BJ (cell line): ENCODE data around the gene BMP10. TPM values are rescaled to one million over a fixed set of nuclear protein-coding genes. Genes with fewer than 3 reads are reported as not detected.

Experiments
- CTCF ChIA-PET: fragments of 350-600 bp; formaldehyde crosslinking; extraction: SDS; loops from one replicate; lab custom pipeline; 2021; ENCODE audit warnings: antibody characterized with exemption, inconsistent platforms; lab: Yijun Ruan, JAX
- POLR2A ChIA-PET: fragments of 300-600 bp; sonication (Branson Sonifier 250); formaldehyde crosslinking; extraction: SDS; loops from one replicate; lab custom pipeline; 2021; ENCODE audit warnings: antibody characterized with exemption; lab: Charles Lee
- DNase-seq: peaks from one replicate; pipeline ENCODE4 v3.0.0-alpha.2; 2011; ENCODE audit warnings: low read depth
- H3K27me3 ChIP-seq: 2 replicates; pipeline ENCODE4 v1.6.0; 2011; ENCODE audit warnings: low read length; ENCODE audit not compliant: control insufficient read depth, insufficient read depth
- H3K36me3 ChIP-seq: 2 replicates; pipeline ENCODE4 v1.5.1; 2011; ENCODE audit warnings: low read length; ENCODE audit not compliant: control insufficient read depth, insufficient read depth
- H3K4me3 ChIP-seq: 2 replicates; pipeline ENCODE4 v1.5.1; 2011; ENCODE audit warnings: low read depth, mild to moderate bottlenecking, control low read depth, low read length
- polyA plus RNA-seq: library from polyadenylated mRNA; depleted of rRNA; stranded (reverse); fragments of >200 nt; gene quantifications from 2 replicates; pipeline ENCODE4 v1.2.3, GENCODE V29; 2011
- TF ChIP-seq, protein P1 (sequence below): IDR thresholded peaks from 2 replicates; pipeline ENCODE4 v1.5.1; 2011; ENCODE audit warnings: low read depth, mild to moderate bottlenecking, control low read depth, inconsistent platforms, low read length, moderate library complexity; ENCODE audit not compliant: insufficient read depth

Gene BMP10
- polyA plus RNA-seq, 1 experiment: not detected

DNA sequence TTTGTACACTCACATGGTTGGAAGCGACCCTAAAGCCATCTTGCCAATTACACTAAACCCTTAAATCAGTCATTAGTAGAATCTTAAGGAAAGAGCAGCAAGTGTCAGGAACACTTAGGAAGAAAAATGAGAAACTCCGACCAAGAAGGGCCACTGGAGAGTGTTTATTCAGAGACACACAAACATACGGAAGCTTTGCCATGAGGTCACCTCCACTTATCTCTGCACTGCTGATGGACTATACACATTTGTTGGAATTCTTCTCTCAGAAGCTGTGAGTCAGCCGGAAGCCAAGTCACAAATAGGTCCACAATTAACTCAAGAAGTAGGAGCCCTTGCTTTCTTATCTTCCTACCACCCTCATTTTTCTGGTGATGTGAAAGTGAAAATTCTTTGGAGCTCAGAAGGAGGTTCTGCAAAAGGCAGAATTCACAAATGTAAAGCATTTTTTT lies 21.6 kb downstream of the BMP10 start:
- no peak overlapping the region for H3K4me3 ChIP-seq
- H3K27me3 ChIP-seq: peaks cover 22% of the 10 kb centered on the region
- no peaks in the 10 kb centered on the region for H3K36me3 ChIP-seq
- CTCF ChIA-PET: interaction anchor here (1.0 to 1.9 kb wide), 4 partner anchors 10 to 141 kb away, joined by 3 to 5 read pairs (median 4); no protein-coding TSS in a partner anchor
- POLR2A ChIA-PET: no interaction called here
- TF ChIP-seq, protein P1, sequence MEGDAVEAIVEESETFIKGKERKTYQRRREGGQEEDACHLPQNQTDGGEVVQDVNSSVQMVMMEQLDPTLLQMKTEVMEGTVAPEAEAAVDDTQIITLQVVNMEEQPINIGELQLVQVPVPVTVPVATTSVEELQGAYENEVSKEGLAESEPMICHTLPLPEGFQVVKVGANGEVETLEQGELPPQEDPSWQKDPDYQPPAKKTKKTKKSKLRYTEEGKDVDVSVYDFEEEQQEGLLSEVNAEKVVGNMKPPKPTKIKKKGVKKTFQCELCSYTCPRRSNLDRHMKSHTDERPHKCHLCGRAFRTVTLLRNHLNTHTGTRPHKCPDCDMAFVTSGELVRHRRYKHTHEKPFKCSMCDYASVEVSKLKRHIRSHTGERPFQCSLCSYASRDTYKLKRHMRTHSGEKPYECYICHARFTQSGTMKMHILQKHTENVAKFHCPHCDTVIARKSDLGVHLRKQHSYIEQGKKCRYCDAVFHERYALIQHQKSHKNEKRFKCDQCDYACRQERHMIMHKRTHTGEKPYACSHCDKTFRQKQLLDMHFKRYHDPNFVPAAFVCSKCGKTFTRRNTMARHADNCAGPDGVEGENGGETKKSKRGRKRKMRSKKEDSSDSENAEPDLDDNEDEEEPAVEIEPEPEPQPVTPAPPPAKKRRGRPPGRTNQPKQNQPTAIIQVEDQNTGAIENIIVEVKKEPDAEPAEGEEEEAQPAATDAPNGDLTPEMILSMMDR: no peak
- no peak for DNase-seq

DNA sequence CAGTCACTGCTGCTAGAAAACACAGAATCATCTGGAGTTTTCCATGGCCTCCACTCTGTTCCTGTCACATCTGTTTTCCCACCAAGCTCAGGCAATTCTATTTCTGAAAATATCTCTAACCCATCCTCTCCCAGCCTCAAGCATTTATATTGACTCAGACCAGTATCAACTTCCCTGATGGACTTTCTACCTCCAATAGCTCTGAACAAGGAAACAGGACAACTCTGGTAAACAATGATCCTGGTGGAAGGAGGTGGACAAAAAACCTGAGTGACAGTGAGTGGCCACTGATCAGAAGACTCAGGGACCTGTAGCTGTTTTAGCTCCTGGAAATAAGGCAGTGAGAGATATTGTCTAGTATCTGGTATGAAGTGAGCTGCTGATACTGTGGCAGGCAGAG lies 23.4 kb downstream of the BMP10 start:
- ChIA-PET POLR2A (no interaction called here), CTCF (interaction anchor here (0.8 to 2.3 kb wide), 5 partner anchors 8 to 96 kb away, joined by 3 to 6 read pairs (median 6); no protein-coding TSS in a partner anchor)
- no peak overlapping the region for H3K4me3 ChIP-seq
- peaks cover 22% of the 10 kb centered on the region for H3K27me3 ChIP-seq
- TF ChIP-seq, protein P1: no peak
- H3K36me3 ChIP-seq: no peaks in the 10 kb centered on the region
- no peak for DNase-seq

DNA sequence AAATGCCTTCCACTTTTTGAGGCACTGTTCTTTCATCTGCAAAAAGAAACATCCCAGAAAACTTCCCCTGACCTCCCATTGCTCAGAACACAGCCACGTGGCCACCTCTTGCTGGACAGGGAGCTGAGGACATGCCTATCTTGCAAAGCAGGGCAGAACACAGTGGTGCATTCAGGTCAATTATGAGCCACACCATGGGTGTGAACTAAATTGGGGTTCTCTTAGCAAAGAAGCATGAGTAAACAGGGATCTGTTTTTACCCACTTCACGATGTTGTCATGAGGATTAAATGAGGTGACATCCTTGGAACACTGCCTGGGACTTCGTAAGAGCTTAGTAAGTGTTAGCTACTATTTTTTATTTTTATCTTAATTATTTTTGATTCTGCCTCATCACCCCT lies 25.1 kb downstream of the BMP10 start:
- Histone ChIP-seq H3K27me3 (peaks cover 22% of the 10 kb centered on the region), H3K36me3 (no peaks in the 10 kb centered on the region), H3K4me3 (no peak overlapping the region)
- CTCF ChIA-PET: no interaction called here
- TF ChIP-seq, protein P1: no peak
- POLR2A ChIA-PET: no interaction called here
- no peak for DNase-seq

DNA sequence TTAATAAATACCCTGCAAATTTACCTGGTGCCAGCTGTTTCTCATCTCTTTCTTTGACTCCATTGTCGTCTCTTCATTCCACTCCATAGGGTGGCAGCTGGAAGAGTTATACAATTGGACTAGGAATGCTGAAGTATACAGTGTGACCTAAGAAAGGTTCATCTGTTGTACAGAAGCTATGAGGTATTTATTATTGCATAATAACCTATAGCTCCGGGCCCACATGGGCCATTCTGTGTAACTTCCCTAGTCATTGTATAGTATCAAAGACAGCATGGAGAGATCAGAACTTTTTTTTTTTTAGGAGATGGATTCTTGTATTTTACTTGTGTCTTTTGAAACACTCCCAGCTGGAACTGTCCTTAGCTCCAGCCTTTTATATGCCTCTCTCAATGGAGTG lies 26.2 kb downstream of the BMP10 start:
- DNase-seq: no peak
- H3K36me3 ChIP-seq: no peaks in the 10 kb centered on the region
- TF ChIP-seq, protein P1: no peak
- POLR2A ChIA-PET: no interaction called here
- CTCF ChIA-PET: interaction anchor here (0.9 kb wide), 1 partner anchor 8 kb away, joined by 3 read pairs; no protein-coding TSS in a partner anchor
- H3K27me3 ChIP-seq: peaks cover 19% of the 10 kb centered on the region
- H3K4me3 ChIP-seq: no peak overlapping the region

DNA sequence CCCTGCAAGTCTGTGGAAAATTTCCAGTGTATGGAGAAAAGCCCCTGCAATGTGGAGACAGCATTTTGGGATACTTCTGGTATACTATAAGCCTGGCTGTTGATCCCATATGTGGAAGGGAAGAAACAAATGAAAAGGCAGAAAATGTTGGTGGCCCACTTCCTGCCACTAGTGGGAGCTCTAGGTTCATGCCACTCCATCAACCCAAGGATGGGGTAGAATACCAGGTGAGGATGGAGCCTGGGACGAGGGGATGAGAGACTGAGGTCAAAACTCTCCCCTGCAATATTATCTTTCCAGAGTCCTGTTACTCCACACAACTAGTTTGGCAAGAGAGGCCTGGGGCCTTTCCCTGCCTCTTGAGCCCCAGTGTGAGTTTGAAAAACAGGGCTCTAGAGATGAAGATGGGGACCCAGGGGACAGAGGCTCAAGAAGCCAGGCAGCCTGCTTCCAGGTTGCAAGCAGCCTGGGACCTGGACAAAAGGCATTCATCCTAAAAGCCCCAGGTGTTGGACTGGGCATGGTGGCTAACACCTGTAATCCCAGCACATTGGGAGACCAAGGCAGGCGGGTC lies 31.9 kb downstream of the BMP10 start:
- ChIA-PET POLR2A (interaction anchor here (0.7 kb wide), 1 partner anchor 37 kb away, joined by 3 read pairs; no protein-coding TSS in a partner anchor), CTCF (interaction anchor here (0.7 to 2.3 kb wide), 21 partner anchors 8 to 88 kb away, joined by 3 to 13 read pairs (median 4); no protein-coding TSS in a partner anchor)
- Histone ChIP-seq H3K36me3 (no peaks in the 10 kb centered on the region), H3K4me3 (no peak overlapping the region), H3K27me3 (no peaks in the 10 kb centered on the region; the same call in 1 of the 2 replicates)
- DNase-seq: no peak
- TF ChIP-seq, protein P1: peak; percentile 66
